Measurements from ENCODE around the gene OR51B2.
A peak's percentile ranks its signal among the peaks of the same experiment; 100 is the strongest.
"Not testable (repeated sequence)": the region's sequence is repeated elsewhere in the genome, so short reads cannot be mapped to it uniquely, and the experiment has no call there.

Gene OR51B2, protein sequence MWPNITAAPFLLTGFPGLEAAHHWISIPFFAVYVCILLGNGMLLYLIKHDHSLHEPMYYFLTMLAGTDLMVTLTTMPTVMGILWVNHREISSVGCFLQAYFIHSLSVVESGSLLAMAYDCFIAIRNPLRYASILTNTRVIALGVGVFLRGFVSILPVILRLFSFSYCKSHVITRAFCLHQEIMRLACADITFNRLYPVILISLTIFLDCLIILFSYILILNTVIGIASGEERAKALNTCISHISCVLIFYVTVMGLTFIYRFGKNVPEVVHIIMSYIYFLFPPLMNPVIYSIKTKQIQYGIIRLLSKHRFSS

DNA sequence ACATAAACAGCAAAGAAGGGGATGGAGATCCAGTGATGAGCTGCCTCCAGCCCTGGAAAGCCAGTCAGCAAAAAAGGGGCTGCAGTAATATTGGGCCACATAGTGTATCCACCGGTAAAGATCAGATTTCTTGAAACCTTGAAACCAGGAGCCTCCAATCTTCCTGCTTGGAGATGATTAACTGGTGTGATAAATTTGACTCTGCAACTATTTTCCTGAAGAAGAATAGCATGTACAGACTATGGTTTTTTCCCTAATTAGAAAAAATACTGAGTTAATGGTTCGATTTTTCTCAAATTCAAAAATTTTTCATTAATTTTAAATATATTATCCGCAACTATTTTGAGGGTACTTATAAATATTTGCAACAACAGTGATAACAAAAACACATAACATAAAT is at the start of gene OR51B2:
OR51B2 (minus strand) TSS at position 101 of the 400 bp plus-strand sequence; CDS start at position 101, 0 bp downstream.
- no peak within 1 kb of the TSS for H3K4me3 ChIP-seq (ENCODE audit: low read depth, low read length)
- no peak for TF ChIP-seq POLR2A (IDR thresholded peaks at IDR 0.05; ENCODE audit: extremely low read depth, insufficient read length)
- no peak for DNase-seq (ENCODE audit: low read depth)

DNA sequence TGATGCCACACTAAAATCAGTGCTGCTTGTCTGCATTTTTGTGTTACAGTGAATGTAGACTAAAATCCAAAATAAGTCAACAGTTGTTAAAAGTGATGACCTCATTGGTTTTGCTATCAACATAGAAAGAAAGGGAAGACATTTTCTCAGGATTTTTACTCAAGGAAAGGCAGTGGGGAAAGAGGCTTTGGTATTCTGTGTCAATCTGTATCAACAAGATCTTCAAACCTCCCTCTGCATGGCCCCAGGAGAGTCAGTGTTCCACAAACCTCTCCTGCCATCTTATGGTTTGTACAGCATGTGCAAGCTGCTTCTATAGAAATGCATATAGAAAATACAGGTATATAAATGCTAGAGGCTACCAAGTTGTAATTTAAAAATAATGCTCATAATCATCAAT is 45.7 kb upstream of the OR51B2 start:
- TF ChIP-seq POLR2A (IDR thresholded peaks at IDR 0.05; ENCODE audit: extremely low read depth, insufficient read length) = no peak
- TF ChIP-seq, protein P1, sequence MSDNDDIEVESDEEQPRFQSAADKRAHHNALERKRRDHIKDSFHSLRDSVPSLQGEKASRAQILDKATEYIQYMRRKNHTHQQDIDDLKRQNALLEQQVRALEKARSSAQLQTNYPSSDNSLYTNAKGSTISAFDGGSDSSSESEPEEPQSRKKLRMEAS (IDR thresholded peaks at IDR 0.05; ENCODE audit: low read depth, low read length) = no peak
- TF ChIP-seq, protein P2, sequence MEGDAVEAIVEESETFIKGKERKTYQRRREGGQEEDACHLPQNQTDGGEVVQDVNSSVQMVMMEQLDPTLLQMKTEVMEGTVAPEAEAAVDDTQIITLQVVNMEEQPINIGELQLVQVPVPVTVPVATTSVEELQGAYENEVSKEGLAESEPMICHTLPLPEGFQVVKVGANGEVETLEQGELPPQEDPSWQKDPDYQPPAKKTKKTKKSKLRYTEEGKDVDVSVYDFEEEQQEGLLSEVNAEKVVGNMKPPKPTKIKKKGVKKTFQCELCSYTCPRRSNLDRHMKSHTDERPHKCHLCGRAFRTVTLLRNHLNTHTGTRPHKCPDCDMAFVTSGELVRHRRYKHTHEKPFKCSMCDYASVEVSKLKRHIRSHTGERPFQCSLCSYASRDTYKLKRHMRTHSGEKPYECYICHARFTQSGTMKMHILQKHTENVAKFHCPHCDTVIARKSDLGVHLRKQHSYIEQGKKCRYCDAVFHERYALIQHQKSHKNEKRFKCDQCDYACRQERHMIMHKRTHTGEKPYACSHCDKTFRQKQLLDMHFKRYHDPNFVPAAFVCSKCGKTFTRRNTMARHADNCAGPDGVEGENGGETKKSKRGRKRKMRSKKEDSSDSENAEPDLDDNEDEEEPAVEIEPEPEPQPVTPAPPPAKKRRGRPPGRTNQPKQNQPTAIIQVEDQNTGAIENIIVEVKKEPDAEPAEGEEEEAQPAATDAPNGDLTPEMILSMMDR (IDR thresholded peaks at IDR 0.05; ENCODE audit: low read depth, low read length) = no peak
- TF ChIP-seq MYC (IDR thresholded peaks at IDR 0.05; ENCODE audit: low read depth, low read length) = no peak
- DNase-seq (ENCODE audit: low read depth) = peak; percentile 16
- H3K4me3 ChIP-seq (ENCODE audit: low read depth, low read length) = no peak overlapping the region

DNA sequence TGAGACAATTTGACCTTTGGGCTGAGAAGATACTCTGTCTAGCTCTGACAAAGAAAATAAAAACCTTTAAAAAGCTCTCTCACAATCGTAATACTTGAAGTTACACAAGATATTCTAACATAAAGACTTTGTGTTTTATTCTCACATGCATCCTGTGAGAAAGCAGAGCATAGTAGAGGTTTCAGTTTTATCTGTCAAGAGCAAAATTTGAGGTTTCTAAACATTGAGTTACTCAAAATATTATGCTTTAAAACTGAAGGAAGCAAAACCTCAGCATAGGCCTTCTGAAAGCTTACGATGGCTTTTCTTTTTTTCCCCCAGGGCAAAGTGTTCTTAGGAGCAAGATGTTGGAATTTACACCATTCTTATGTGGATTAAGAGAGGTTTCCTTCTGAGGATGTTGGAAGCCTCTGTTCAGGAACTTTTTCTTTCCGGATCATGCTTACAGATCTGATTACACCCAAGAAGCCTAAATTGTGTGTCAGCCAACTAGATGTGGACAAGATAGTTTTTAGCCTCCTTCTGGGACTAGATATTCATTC is 44.5 kb upstream of the OR51B2 start:
- TF ChIP-seq, protein P1 (IDR thresholded peaks at IDR 0.05; ENCODE audit: low read depth, low read length) = no peak
- TF ChIP-seq, protein P2 (IDR thresholded peaks at IDR 0.05; ENCODE audit: low read depth, low read length) = no peak
- TF ChIP-seq POLR2A (IDR thresholded peaks at IDR 0.05; ENCODE audit: extremely low read depth, insufficient read length) (no peak), MYC (IDR thresholded peaks at IDR 0.05; ENCODE audit: low read depth, low read length) (no peak)
- no peak overlapping the region for H3K4me3 ChIP-seq (ENCODE audit: low read depth, low read length)
- DNase-seq (ENCODE audit: low read depth) = no peak

DNA sequence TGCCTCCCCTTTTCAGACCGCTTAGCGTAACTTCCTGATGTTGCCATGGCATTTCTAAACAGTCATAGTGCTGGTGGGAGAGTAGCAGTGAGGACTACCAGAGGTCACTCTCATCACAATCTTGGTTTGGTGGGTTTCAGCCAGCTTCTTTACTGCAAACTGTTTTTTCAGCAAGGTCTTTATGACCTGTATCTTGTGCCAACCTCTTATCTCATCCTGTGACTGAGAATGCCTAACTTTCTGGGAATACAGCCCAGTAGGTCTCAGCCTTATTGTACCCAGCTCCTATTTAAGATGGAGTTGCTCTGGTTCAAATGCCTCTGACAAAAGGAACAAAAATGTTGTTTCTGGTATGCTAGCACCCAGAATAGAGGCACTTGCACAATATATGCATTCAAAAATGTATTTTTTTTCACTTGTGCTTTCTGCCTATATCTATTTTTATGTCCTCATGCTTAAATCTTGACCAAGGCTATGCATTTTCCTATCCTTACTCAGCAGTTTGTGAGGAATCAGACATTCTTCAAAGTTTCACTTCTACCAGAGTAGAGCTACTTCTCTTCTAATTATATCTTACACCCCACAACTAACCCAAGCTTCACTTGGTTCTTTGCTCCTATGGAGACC is 43.5 kb upstream of the OR51B2 start:
- TF ChIP-seq, protein P1 (IDR thresholded peaks at IDR 0.05; ENCODE audit: low read depth, low read length) = no peak
- no peak for TF ChIP-seq MYC (IDR thresholded peaks at IDR 0.05; ENCODE audit: low read depth, low read length)
- TF ChIP-seq, protein P2 (IDR thresholded peaks at IDR 0.05; ENCODE audit: low read depth, low read length) = no peak
- DNase-seq (ENCODE audit: low read depth) = no peak
- H3K4me3 ChIP-seq (ENCODE audit: low read depth, low read length) = no peak overlapping the region

DNA sequence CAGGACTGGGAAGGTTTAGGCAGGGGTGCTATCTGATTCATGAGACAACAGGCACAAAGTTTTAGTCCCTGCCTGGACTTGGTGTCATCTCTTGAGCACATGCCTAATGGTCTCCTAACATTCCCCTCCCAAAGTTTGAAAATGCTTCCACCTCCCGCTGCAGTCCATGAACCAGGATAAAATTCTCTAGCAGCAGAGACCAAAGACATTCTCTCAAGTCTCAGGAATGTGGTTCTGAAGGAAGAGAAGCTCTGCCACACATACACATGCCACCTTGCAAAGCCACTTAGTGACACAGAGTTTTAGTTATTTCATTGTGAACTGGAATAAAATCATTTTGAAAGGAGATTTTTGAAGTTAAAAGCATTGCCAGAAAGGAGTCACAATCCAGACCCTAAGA is 42.8 kb upstream of the OR51B2 start:
- TF ChIP-seq MYC (IDR thresholded peaks at IDR 0.05; ENCODE audit: low read depth, low read length) (no peak), POLR2A (IDR thresholded peaks at IDR 0.05; ENCODE audit: extremely low read depth, insufficient read length) (no peak)
- TF ChIP-seq, protein P2 (IDR thresholded peaks at IDR 0.05; ENCODE audit: low read depth, low read length) = no peak
- TF ChIP-seq, protein P1 (IDR thresholded peaks at IDR 0.05; ENCODE audit: low read depth, low read length) = no peak
- no peak for DNase-seq (ENCODE audit: low read depth)

DNA sequence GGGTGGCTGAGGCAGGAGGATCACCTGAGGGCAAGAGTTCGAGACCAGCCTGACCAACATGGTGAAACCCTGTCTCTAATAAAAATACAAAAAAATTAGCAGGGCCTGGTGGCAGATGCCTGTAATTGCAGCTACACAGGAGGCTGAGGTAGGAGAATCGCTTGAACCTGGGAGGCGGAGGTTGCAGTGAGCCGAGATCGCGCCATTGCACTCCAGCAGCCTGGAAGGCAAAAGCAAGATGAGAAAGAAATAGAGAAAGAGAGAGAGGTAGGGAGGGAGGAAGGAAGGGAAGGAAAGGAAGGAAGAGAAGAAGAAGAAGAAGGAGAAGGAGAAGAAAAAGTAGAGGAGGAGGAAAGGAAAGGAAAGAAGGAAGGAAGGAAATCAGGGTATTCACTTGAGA is 42.3 kb upstream of the OR51B2 start:
- not testable (repeated sequence) for H3K4me3 ChIP-seq (ENCODE audit: low read depth, low read length); DNase-seq (ENCODE audit: low read depth)

More for the DNA sequence above, 42.8 kb upstream of the OR51B2 start:
- H3K4me3 ChIP-seq (ENCODE audit: low read depth, low read length) = no peak overlapping the region
